K562 (cell line): ENCODE data around the gene KCNK10. TPM values are rescaled to one million over a fixed set of nuclear protein-coding genes. Genes with fewer than 3 reads are reported as not detected.
A peak's percentile ranks its signal among the peaks of the same experiment; 100 is the strongest.

Source experiments
- ATAC-seq: fragments of 200-7000 bp; cut with Tn5 transposase; 3 replicates; pipeline ENCODE4 v1.9.1; 2020; ENCODE audit warnings: moderate library complexity
- BruUV-seq: library from RNA; stranded (reverse); fragments of 400-500 nt; replicated peaks from 2 replicates; lab custom pipeline; 2021; lab: Mats Ljungman, UMichigan
- CTCF ChIA-PET: fragments of 300-600 bp; formaldehyde crosslinking; extraction: SDS; loops from one replicate; lab custom pipeline; 2021; ENCODE audit warnings: low intra/inter-chr PET ratio; lab: Yijun Ruan, JAX
- POLR2A ChIA-PET: fragments of 300-600, 350-650 bp; sonication (Branson Sonifier 250); formaldehyde crosslinking; extraction: SDS; loops from one replicate; lab custom pipeline; 2021; ENCODE audit warnings: antibody characterized with exemption, inconsistent platforms; lab: Yijun Ruan, JAX
- DNase-seq, 4 experiments: peaks; one replicate each; pipeline versions ENCODE4 v3.0.0 to v3.0.0-alpha.2; 2011 to 2018; ENCODE audit warnings: low spot score in 3 of 4, mixed read lengths in 3 of 4; ENCODE audit errors: extremely low read depth in 1 of 4
- FAIRE-seq: peaks from 2 replicates; lab custom pipeline; 2011; peaks lifted over from hg19 to GRCh38; lab: Jason Lieb, UNC
- H2AFZ ChIP-seq: 2 replicates; pipeline ENCODE4 v1.6.0; 2011; ENCODE audit warnings: low read depth, low read length, control low read depth, inconsistent platforms
- H3K27ac ChIP-seq: fragments of 200-600 bp; 3 replicates; pipeline ENCODE4 v1.8.0; 2011; ENCODE audit warnings: low read depth, mild to moderate bottlenecking, control low read depth, inconsistent platforms, low read length, moderate library complexity, mixed read lengths; ENCODE audit errors: extremely low read depth
- H3K27me3 ChIP-seq, 2 experiments: fragments of 300-600 bp in 1 of 2; 2 replicates in 1 of 2; 3 replicates in 1 of 2; pipeline versions ENCODE4 v1.6.0 to v1.8.0; 2011; ENCODE audit warnings: inconsistent platforms in 2 of 2, low read length in 2 of 2, mild to moderate bottlenecking in 1 of 2, mixed read lengths in 1 of 2, moderate library complexity in 1 of 2; ENCODE audit not compliant: control insufficient read depth in 2 of 2, insufficient read depth in 2 of 2
- H3K36me3 ChIP-seq: fragments of 300-600 bp; 3 replicates; pipeline ENCODE4 v1.8.0; 2011; ENCODE audit warnings: mild to moderate bottlenecking, low read length, inconsistent platforms; ENCODE audit not compliant: control insufficient read depth, insufficient read depth
- H3K4me1 ChIP-seq, 2 experiments: fragments of 200-600 bp in 1 of 2; replicated peaks in 1 of 2; 2 replicates in 1 of 2; 3 replicates in 1 of 2; pipeline versions ENCODE4 v1.5.1 to v1.8.0; 2011; ENCODE audit warnings: inconsistent platforms in 2 of 2, low read length in 2 of 2, mild to moderate bottlenecking in 1 of 2, mixed read lengths in 1 of 2, moderate library complexity in 1 of 2; ENCODE audit not compliant: control insufficient read depth in 2 of 2, insufficient read depth in 2 of 2
- H3K4me2 ChIP-seq: 2 replicates; pipeline ENCODE4 v1.6.1; 2011; ENCODE audit warnings: low read length, control low read depth, inconsistent platforms, mixed read lengths; ENCODE audit not compliant: insufficient read depth
- H3K4me3 ChIP-seq: fragments of 200-600 bp; sonication (generic), shearing (Covaris generic); 2 replicates; pipeline ENCODE4 v1.5.1; 2016; ENCODE audit warnings: control low read depth, inconsistent platforms
- H3K79me2 ChIP-seq: fragments of 200-600 bp; 3 replicates; pipeline ENCODE4 v1.8.0; 2011; ENCODE audit warnings: low read length, inconsistent platforms; ENCODE audit not compliant: control insufficient read depth, insufficient read depth
- H3K9ac ChIP-seq, 2 experiments: 2 replicates each; pipeline versions ENCODE4 v1.6.0 to v1.6.1; 2011; ENCODE audit warnings: low read depth in 2 of 2, low read length in 2 of 2, control low read depth in 1 of 2, inconsistent platforms in 1 of 2, mild to moderate bottlenecking in 1 of 2, mixed read lengths in 1 of 2; ENCODE audit not compliant: insufficient read depth in 1 of 2
- H3K9me1 ChIP-seq: one replicate; pipeline ENCODE4 v1.6.0; 2011; ENCODE audit warnings: inconsistent platforms, mild to moderate bottlenecking, low read length, moderate library complexity; ENCODE audit not compliant: control insufficient read depth, insufficient read depth
- H3K9me3 ChIP-seq: replicated peaks from 2 replicates; pipeline ENCODE4 v1.5.1; 2011; ENCODE audit warnings: low read depth, low read length, inconsistent platforms; ENCODE audit not compliant: control insufficient read depth, insufficient read depth
- H4K20me1 ChIP-seq: replicated peaks from 2 replicates; pipeline ENCODE4 v1.6.1; 2011; ENCODE audit warnings: low read length, inconsistent platforms, mixed read lengths; ENCODE audit not compliant: control insufficient read depth, insufficient read depth
- ATF2 ChIP-seq: sonication (generic); formaldehyde crosslinking; IDR thresholded peaks from 2 replicates; pipeline ENCODE4 v1.8.1; 2022; ENCODE audit warnings: missing genetic modification reagents
- POLR3A ChIP-seq: IDR thresholded peaks from 2 replicates; pipeline ENCODE4 v1.6.1; 2011; ENCODE audit warnings: borderline replicate concordance, mild to moderate bottlenecking, moderate library complexity; ENCODE audit not compliant: insufficient read length, insufficient read depth; ENCODE audit errors: extremely low read depth
- RBM39 ChIP-seq: fragments of 200-400 bp; formaldehyde crosslinking; optimal IDR thresholded peaks from 2 replicates; pipeline ENCODE3; 2018; ENCODE audit warnings: low read depth, low read length
- RFX1 ChIP-seq: fragments of 450-650 bp; IDR thresholded peaks from 2 replicates; pipeline ENCODE4 v1.6.1; 2016; ENCODE audit warnings: mild to moderate bottlenecking, moderate library complexity
- TAF7 ChIP-seq: fragments of 450-650 bp; IDR thresholded peaks from 2 replicates; pipeline ENCODE4 v1.6.1; 2016; ENCODE audit warnings: missing genetic modification characterization, missing compliant biosample characterization
- THRB ChIP-seq: fragments of 450-650 bp; formaldehyde crosslinking; conservative IDR thresholded peaks from 2 replicates; pipeline ENCODE4 v1.4.0; 2022; ENCODE audit warnings: mild to moderate bottlenecking, missing genetic modification characterization
- TSHZ1 ChIP-seq: fragments of 250-450 bp; sonication (Bioruptor Pico); IDR thresholded peaks from 2 replicates; pipeline ENCODE4 v1.4.0; 2020; ENCODE audit warnings: mild to moderate bottlenecking, moderate library complexity
- ZNF175 ChIP-seq: fragments of 200-800 bp; sonication (Bioruptor generic); IDR thresholded peaks from 2 replicates; pipeline ENCODE4 v1.6.1; 2016; ENCODE audit warnings: low read depth, mild to moderate bottlenecking, missing genetic modification characterization, missing compliant biosample characterization
- ZNF785 ChIP-seq: fragments of 250-450 bp; sonication (Bioruptor Pico); IDR thresholded peaks from 2 replicates; pipeline ENCODE4 v1.4.0; 2020; ENCODE audit warnings: mild to moderate bottlenecking
- WGBS: fragments of 100-300 bp; shearing (Covaris generic); methylation state at CpG from one replicate; pipeline ENCODE4 v1.1.6; 2016; ENCODE audit warnings: low coverage, mixed read lengths; ENCODE audit not compliant: insufficient coverage; ENCODE audit errors: missing lambda C conversion rate; 5-methylcytosine and 5-hydroxymethylcytosine counted together
- in situ Hi-C: fragments of 300-500 bp; cut with MboI; formaldehyde crosslinking; loops from 4 replicates; pipeline ENCODE4 v1.15.0; 2018; ENCODE audit warnings: inconsistent platforms, mixed read lengths
- intact Hi-C: fragments of 100-400 bp; cut with micrococcal nuclease; formaldehyde crosslinking; loops from 2 replicates; pipeline ENCODE4 v1.14.2; 2022
- polyA plus RNA-seq, 8 experiments: library from polyadenylated mRNA; depleted of rRNA in 4 of 8; stranded (reverse) in 5 of 8; unstranded in 3 of 8; fragments of >200 nt; fragmentation: Nextera tagmentation in 2 of 8; fragmentation: Illumina TruSeq in 1 of 8; extraction: Ambion mirVana in 2 of 8; extraction: Trizol in 1 of 8; gene quantifications; 2 replicates each; pipeline versions ENCODE4 v1.2.1 to v1.2.3, GENCODE V29; 2011 to 2014; ENCODE audit warnings: inconsistent platforms in 1 of 8, missing spikeins in 1 of 8
- total RNA-seq, 7 experiments: library from RNA; depleted of rRNA in 6 of 7; stranded (reverse); fragments of >200 nt in 6 of 7; fragmentation: Illumina TruSeq in 2 of 7; extraction: Trizol in 2 of 7; gene quantifications; 2 replicates each; pipeline versions ENCODE4 v1.2.1 to v1.2.3, GENCODE V29; 2011 to 2021; ENCODE audit warnings: low replicate concordance in 1 of 7

The KCNK10 gene
- total and polyA plus RNA-seq, 9 of the 15 experiments (the other 6 are each of a cell fraction or from before 2014, with no cell fraction given): not detected

- H3K9me3 ChIP-seq: no peaks in the 10 kb centered on the region
- intact Hi-C loops (no loop called here), in situ Hi-C loops (no loop called here)
- FAIRE-seq: no peak
- no peak overlapping the region for H3K4me2 ChIP-seq
- H3K9ac ChIP-seq: no peak overlapping the region
- no peaks in the 10 kb centered on the region for H3K79me2 ChIP-seq
- H3K27me3 ChIP-seq: no peaks in the 10 kb centered on the region; a peak in 1 of 5 replicates
- CTCF ChIA-PET: no interaction called here
- no peak overlapping the region for H3K27ac ChIP-seq
- no peaks in the 10 kb centered on the region for H4K20me1 ChIP-seq
- no peaks in the 10 kb centered on the region for H3K36me3 ChIP-seq
- POLR2A ChIA-PET: no interaction called here
- BruUV-seq: no TSS peak
- TF ChIP-seq RFX1: peak; percentile 68
- no peak for TF ChIP-seq RBM39
- TF ChIP-seq, all 486 proteins: peak for 1
- no peak overlapping the region for H3K4me3 ChIP-seq
- no peak for DNase-seq
- no peak for ATAC-seq
- no peaks in the 10 kb centered on the region; a peak in 1 of 5 replicates for H3K4me1 ChIP-seq
- 21% methylated on average over 2 of the region's 3 CpGs for WGBS
- H2AFZ ChIP-seq: no peak overlapping the region
- H3K9me1 ChIP-seq: no peaks in the 10 kb centered on the region
Measured at GRCh38 chr14:88252498-88252897, 70.6 kb downstream of the KCNK10 start.

- H3K27ac ChIP-seq: no peak overlapping the region
- H3K79me2 ChIP-seq: no peaks in the 10 kb centered on the region
- CTCF ChIA-PET: no interaction called here
- no peak overlapping the region for H3K9ac ChIP-seq
- WGBS: 0% methylated on average over 1 of the region's 1 CpG
- H3K9me3 ChIP-seq: no peaks in the 10 kb centered on the region
- no peak overlapping the region for H3K4me2 ChIP-seq
- intact Hi-C loops: no loop called here
- ATAC-seq: no peak
- H3K4me1 ChIP-seq: no peaks in the 10 kb centered on the region; a peak in 1 of 5 replicates
- FAIRE-seq: no peak
- peaks cover 0 to 5% of the 10 kb centered on the region in 2 experiments; a peak in 1 of 5 replicates for H3K27me3 ChIP-seq
- DNase-seq: no peak
- no peak overlapping the region for H2AFZ ChIP-seq
- no peaks in the 10 kb centered on the region for H4K20me1 ChIP-seq
- POLR2A ChIA-PET: interaction anchor here (0.6 kb wide), 1 partner anchor 9 kb away, joined by 3 read pairs; no protein-coding TSS in a partner anchor
- H3K4me3 ChIP-seq: no peak overlapping the region
- H3K9me1 ChIP-seq: no peaks in the 10 kb centered on the region
- no peaks in the 10 kb centered on the region for H3K36me3 ChIP-seq
- in situ Hi-C loops: no loop called here
- no TSS peak for BruUV-seq
- TF ChIP-seq TAF7 (tag) (no peak), POLR3A (no peak), THRB (no peak), ZNF175 (no peak), ATF2 (CRISPR knock-in tag) (no peak), TSHZ1 (CRISPR knock-in tag) (no peak), ZNF785 (CRISPR knock-in tag) (no peak)
Measured at GRCh38 chr14:88251650-88252049, 71.4 kb downstream of the KCNK10 start.
